ENCODE results near the gene TMEM101. TPM values are rescaled to one million over a fixed set of nuclear protein-coding genes. Genes with fewer than 3 reads are reported as not detected.
"Not testable (repeated sequence)": the region's sequence is repeated elsewhere in the genome, so short reads cannot be mapped to it uniquely, and the experiment has no call there.

TMEM101 gene
- total RNA-seq, 1 experiment from 2014 or later, result 54.9 TPM

DNA sequence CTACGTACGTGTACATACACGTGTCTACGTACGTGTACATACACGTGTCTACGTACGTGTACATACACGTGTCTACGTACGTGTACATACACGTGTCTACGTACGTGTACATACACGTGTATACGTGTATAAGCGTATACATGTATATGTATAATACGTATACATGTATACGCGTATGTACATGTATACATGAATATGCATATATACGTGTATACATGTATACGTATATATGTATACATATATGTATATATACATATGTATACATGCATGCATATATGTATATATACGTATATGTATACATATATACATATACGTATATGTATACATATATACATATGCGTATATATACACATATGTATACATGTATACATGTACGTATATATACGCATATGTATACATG lies 38.9 kb downstream of the TMEM101 start:
- DNase-seq (ENCODE audit: low spot score), result no peak

DNA sequence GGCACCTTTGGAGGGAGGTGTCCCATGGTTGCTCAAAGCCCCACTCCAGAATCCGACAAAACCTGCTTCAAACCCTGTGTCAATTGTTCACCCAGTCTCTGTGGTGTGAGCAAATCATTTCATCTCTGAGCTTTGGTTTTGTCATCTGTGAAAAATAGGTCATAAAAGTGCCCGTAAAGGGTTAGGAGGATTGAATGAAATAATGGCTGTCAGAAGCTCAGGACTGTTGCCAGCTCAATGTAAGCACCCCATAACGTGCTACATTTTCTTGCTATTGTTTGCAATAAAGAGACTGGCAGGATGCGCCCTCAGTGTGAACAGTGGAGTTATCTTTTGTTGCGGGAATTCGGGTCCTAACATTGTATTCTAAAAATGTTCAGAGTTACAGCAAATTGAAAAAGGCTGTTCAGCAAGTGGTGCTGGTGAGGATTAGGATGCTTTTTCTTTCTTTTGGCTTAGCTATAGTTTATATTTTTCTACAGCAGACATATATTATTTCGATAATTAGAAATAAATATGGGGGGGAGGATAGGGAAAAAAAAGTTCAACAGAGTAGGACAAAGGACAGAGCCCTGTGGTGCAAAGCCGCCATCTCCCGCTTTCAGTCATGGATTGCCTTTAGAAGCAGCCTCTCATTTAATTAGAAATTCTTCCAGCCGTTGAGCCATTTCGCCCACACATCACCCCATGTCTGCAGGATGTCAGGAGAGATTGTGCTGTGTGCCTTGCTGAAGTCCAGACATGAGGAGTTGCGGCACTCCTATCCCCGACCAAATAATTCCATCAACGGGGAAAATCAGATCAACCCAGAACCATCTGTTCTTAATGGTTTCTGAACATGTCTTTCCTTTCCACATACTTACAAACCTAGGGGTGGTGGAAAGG lies 40.1 kb downstream of the TMEM101 start:
- DNase-seq (ENCODE audit: low spot score), result no peak

DNA sequence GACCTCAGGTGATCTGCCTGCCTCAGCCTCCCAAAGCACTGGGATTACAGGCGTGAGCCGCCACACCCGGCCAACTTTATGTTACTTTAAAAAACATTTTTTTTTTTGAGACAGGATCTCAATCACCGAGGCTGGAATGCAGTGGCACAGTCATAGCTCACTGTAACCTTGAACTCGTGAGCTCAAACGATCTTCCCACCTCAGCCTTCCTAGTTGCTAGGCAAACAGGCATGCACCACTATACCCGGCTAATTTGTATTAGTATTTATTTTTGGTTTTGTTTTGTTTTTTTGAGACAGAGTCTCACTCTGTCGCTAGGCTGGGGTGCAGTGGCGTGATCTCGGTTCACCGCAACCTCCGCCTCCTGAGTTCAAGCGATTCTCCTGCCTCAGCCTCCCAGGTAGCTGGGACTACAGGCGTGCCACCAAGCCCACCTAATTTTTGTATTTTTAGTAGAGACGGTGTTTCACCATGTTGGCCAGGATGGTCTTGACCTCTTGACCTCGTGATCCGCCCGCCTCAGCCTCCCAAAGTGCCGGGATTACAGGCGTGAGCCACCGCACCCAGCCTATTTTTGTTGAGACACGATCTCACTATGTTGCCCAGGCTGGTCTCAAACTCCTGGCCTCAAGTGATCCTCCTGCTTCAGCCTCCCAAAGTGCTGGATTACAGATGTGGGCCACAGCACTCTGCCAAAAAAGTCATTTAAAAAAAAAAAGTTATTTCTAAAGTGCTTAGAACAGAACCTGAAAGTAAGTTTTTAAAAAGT lies 42.1 kb downstream of the TMEM101 start:
- not testable (repeated sequence) for DNase-seq (ENCODE audit: low spot score)

DNA sequence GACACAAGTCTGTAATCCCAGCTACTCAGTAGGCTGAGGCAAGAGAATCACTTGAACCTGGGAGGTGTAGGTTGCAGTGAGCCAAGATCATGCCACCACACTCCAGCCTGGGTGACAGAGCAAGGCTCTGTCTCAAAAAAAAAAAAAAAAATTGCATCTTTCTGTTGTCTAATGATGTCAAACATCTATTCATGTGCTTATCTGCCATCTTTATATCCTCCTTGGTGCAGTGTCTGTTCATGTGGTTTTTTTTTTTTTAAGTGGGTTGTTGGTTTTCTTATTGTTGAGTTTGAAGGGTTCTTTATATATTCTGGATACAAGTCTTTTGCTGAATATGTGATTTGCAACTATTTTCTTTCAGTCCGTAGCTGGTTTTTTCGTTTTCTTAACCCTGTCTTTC lies 43.3 kb downstream of the TMEM101 start:
- not testable (repeated sequence) for DNase-seq (ENCODE audit: low spot score)

DNA sequence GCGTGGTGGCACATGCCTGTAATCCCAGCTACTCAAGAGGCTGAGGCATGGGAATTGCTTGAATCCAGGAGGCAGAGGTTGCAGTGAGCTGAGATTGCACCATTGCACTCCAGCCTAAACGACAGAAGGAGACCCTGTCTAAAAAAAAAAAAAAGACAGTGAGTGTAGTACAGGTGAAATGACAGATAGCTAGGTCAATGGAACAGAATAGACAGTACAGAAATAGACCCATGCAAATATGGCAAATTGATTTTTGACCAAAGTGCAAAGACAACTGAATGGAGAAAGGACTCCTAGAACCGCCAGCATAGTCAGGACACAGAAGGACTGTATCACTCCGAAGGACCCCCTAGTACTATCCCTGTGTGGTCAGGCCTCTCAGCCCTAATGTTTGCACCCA lies 44.4 kb downstream of the TMEM101 start:
- no peak for DNase-seq (ENCODE audit: low spot score)

DNA sequence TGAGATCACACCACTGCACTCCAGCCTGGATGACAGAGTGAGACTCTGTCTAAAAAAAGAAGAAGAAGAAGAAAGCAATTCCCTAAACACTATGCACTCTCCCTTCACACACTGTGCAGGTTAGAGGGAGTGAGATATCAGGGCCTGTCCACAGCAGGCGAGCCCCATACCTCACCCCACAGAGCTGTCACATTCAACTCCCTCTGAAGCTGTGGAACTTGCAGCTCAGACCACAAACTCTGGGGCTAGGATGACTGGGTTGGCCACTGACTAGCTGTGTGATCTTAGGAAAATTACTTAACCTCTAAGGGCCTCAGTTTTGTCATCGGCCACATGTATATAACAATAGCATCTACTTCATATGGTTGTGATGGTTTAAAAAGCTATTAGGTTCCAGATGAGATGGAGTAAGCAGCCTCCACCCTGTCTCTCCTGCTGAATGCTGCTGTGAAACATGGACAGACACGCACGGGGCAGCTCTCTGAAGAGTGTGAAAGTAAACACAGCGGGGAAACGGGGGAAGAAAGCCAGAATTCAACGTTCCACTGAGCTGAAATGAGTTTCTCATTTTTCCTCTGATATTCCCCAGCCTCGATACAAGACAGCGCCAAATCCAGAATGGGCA lies 47.4 kb downstream of the TMEM101 start:
- DNase-seq (ENCODE audit: low spot score), result no peak

DNA sequence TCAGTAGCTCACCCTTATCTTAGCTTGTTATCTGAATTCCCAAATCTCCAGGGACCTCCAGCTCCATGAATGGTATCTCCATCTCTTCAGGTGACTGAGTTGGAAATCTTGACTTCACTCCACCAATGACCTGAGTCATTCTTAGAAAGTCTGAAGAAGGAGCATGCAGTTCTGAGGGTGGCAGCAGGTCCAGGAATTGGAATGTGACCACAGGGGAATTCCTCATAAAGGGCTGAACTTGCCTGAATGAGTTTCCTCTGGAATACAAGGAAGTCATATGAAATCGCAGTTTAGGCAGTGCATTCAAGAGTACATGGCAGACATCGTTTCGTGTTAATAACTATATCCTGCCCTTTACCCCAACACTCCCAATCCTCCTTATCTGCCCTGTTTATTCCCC lies 48.5 kb downstream of the TMEM101 start:
- DNase-seq (ENCODE audit: low spot score), result peak; percentile 26

DNA sequence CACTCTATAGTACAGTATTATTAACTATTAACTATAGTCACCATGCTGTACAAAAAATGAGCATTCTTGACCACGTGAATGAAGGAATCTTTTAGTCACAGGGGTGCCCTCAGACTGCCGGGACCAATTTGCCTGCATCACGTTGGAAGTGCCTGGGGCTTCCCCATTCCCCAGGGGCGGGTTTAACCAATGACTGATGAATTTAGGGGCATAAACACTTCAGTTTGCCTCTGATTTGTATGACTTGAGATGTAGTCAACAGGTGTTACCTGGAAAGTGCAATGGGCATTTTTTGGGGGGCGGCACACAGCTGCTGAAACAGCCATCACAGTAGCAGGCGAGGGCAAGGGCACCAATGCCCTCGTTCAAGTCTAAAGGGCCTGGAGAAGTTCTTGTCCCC lies 52.3 kb downstream of the TMEM101 start:
- DNase-seq (ENCODE audit: low spot score), result no peak

DNA sequence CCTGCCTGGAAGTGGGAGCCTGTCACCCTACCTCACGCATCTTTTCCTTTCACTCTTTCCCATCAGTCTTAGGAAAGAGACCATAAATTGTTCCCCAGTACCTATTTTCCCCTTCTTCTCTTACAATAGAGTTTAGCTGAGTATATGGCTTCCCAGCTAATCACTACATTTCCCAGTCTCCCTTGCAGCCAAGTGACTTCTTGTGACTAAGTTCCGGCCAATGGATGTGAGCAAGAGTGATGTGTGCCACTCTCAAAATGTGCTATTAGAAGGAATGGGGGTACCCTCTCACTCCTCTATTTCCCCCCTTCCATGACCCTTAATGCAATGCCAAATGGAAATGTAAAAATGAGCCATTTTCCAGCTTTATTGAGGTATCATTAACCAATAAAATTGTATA lies 52.8 kb downstream of the TMEM101 start:
- no peak for DNase-seq (ENCODE audit: low spot score)

DNA sequence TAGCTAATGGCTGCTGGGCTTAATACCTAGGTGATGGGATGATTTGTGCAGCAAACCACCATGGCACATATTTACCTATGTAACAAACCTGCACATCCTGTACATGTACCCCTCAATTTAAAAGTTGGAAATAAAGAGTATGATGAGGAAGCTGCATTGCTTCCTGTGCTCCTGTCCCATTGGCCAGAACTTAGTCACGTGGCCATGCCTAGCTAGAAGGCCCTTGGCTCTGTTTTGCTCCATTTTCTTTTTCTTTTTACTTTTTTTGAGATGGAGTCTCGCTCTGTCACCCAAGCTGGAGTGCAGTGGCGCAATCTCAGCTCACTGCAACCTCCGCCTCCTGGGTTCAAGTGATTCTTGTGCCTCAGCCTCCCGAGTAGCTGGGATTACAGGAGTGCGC lies 53.5 kb downstream of the TMEM101 start:
- not testable (repeated sequence) for DNase-seq (ENCODE audit: low spot score)

Other genes starting within 250 kb of the TMEM101 start
- 34.3 and 37.3 TPM in 2 replicates for gene DUSP3, start 236.0 kb downstream of the TMEM101 start, total RNA-seq (2014; rRNA removed; shearing (Covaris generic))
- gene CFAP97D1, start 234.5 kb downstream of the TMEM101 start, total RNA-seq (2014; rRNA removed; shearing (Covaris generic)), result not detected in 2 replicates
- gene MPP3, start 181.8 kb downstream of the TMEM101 start, total RNA-seq (2014; rRNA removed; shearing (Covaris generic)), result 4.0 and 4.3 TPM in 2 replicates
- gene CD300LG, start 167.8 kb downstream of the TMEM101 start, total RNA-seq (2014; rRNA removed; shearing (Covaris generic)), result not detected in 2 replicates
- gene MPP2, start 107.4 kb downstream of the TMEM101 start, total RNA-seq (2014; rRNA removed; shearing (Covaris generic)), result 1.2 and 1.8 TPM in 2 replicates
- gene PPY, start 72.5 kb downstream of the TMEM101 start, total RNA-seq (2014; rRNA removed; shearing (Covaris generic)), result not detected in 2 replicates
- 0.17 TPM in 1 of 2 replicates, not detected in the other for gene PYY, start 61.0 kb downstream of the TMEM101 start, total RNA-seq (2014; rRNA removed; shearing (Covaris generic))
- 1.0 and 3.1 TPM in 2 replicates for gene NAGS, start 10.3 kb downstream of the TMEM101 start, total RNA-seq (2014; rRNA removed; shearing (Covaris generic))
- gene LSM12, start 51.7 kb upstream of the TMEM101 start, total RNA-seq (2014; rRNA removed; shearing (Covaris generic)), result 62.2 and 65.0 TPM in 2 replicates
- 51.0 and 71.2 TPM in 2 replicates for gene G6PC3, start 55.8 kb upstream of the TMEM101 start, total RNA-seq (2014; rRNA removed; shearing (Covaris generic))
- 13.7 and 16.8 TPM in 2 replicates for gene HDAC5, start 108.7 kb upstream of the TMEM101 start, total RNA-seq (2014; rRNA removed; shearing (Covaris generic))
- gene HROB, start 127.0 kb upstream of the TMEM101 start, total RNA-seq (2014; rRNA removed; shearing (Covaris generic)), result 4.0 and 7.0 TPM in 2 replicates
- not detected in 2 replicates for gene ASB16, start 155.7 kb upstream of the TMEM101 start, total RNA-seq (2014; rRNA removed; shearing (Covaris generic))
- 16.4 and 19.1 TPM in 2 replicates for gene TMUB2, start 172.0 kb upstream of the TMEM101 start, total RNA-seq (2014; rRNA removed; shearing (Covaris generic))
- gene ATXN7L3, start 184.9 kb upstream of the TMEM101 start, total RNA-seq (2014; rRNA removed; shearing (Covaris generic)), result 26.6 and 33.0 TPM in 2 replicates
- gene UBTF, start 204.7 kb upstream of the TMEM101 start, total RNA-seq (2014; rRNA removed; shearing (Covaris generic)), result 36.4 and 40.3 TPM in 2 replicates

Measured in H4 (cell line).